Stimulated activated CD8-positive, alpha-beta memory T cell treated with anti-CD3 and anti-CD28 coated beads, Interleukin-12 subunit alpha, Interleukin-12 subunit beta, amount 100 ng/mL, for 1 hour (primary cell): ENCODE measurements around the gene SMCO4.

Experiments
- DNase-seq: peaks from one replicate; pipeline ENCODE4 v3.0.0-alpha.2; 2020; ENCODE audit warnings: low read depth

Gene SMCO4

GRCh38 chr11:93528757-93529645 lies 14.2 kb downstream of the SMCO4 start:
- no peak for DNase-seq

- DNase-seq: no peak
These were observed 14.9 kb downstream of the SMCO4 start for GRCh38 chr11:93528252-93528651.

- DNase-seq: no peak
These were observed 16.3 kb downstream of the SMCO4 start for GRCh38 chr11:93526641-93527583.

GRCh38 chr11:93526346-93526633 lies 16.9 kb downstream of the SMCO4 start:
- DNase-seq: no peak

- no peak for DNase-seq
These were observed 17.4 kb downstream of the SMCO4 start for GRCh38 chr11:93525601-93526345.

GRCh38 chr11:93524858-93525257 lies 18.3 kb downstream of the SMCO4 start:
- DNase-seq: no peak

- DNase-seq: no peak
These were observed 19.0 kb downstream of the SMCO4 start for GRCh38 chr11:93524173-93524536.

GRCh38 chr11:93520726-93521509 lies 22.3 kb downstream of the SMCO4 start:
- DNase-seq: no peak

- no peak for DNase-seq
These were observed 24.0 kb downstream of the SMCO4 start for GRCh38 chr11:93519179-93519578.

GRCh38 chr11:93518081-93518480 lies 25.1 kb downstream of the SMCO4 start:
- no peak for DNase-seq

GRCh38 chr11:93517611-93518010 lies 25.6 kb downstream of the SMCO4 start:
- DNase-seq: no peak

- no peak for DNase-seq
These were observed 26.1 kb downstream of the SMCO4 start for GRCh38 chr11:93517041-93517440.

GRCh38 chr11:93515441-93516025 lies 27.7 kb downstream of the SMCO4 start:
- DNase-seq: no peak

GRCh38 chr11:93514712-93515111 lies 28.5 kb downstream of the SMCO4 start:
- no peak for DNase-seq

- no peak for DNase-seq
These were observed 29.4 kb downstream of the SMCO4 start for GRCh38 chr11:93513772-93514171.

- no peak for DNase-seq
These were observed 30.1 kb downstream of the SMCO4 start for GRCh38 chr11:93512949-93513667.

GRCh38 chr11:93512073-93512475 lies 31.1 kb downstream of the SMCO4 start:
- no peak for DNase-seq

- no peak for DNase-seq
These were observed 32.9 kb downstream of the SMCO4 start for GRCh38 chr11:93510196-93510873.

GRCh38 chr11:93507517-93507916 lies 35.7 kb downstream of the SMCO4 start:
- no peak for DNase-seq

GRCh38 chr11:93505703-93506102 lies 37.5 kb downstream of the SMCO4 start:
- DNase-seq: no peak
